HEK293 (cell line): ENCODE data around the gene HSDL2.

Source experiments
- CTCF ChIA-PET: fragments of 350-600 bp; formaldehyde crosslinking; extraction: SDS; loops from one replicate; lab custom pipeline; 2021; ENCODE audit warnings: antibody characterized with exemption; lab: Yijun Ruan, JAX
- POLR2A ChIA-PET: fragments of 300-600 bp; formaldehyde crosslinking; extraction: SDS; loops from one replicate; lab custom pipeline; 2020; ENCODE audit warnings: antibody characterized with exemption, inconsistent platforms; lab: Yijun Ruan, JAX
- H3K27ac ChIP-seq: fragments of 200-500 bp; sonication (Bioruptor generic); 2 replicates; pipeline ENCODE4 v1.5.1; 2014; ENCODE audit warnings: low read depth, low read length, control low read depth, inconsistent platforms; ENCODE audit errors: extremely low read depth
- H3K36me3 ChIP-seq, 2 experiments: fragments of 200-500 bp in 1 of 2; sonication (Bioruptor generic) in 1 of 2; 1 replicate in 1 of 2; 2 replicates in 1 of 2; pipeline ENCODE4 v1.5.1; 2014 to 2017; ENCODE audit warnings: inconsistent platforms in 2 of 2, low read length in 2 of 2; ENCODE audit not compliant: control insufficient read depth in 2 of 2, insufficient read depth in 1 of 2
- H3K4me1 ChIP-seq: fragments of 200-500 bp; sonication (Bioruptor generic); 2 replicates; pipeline ENCODE4 v1.5.1; 2014; ENCODE audit warnings: mild to moderate bottlenecking, low read length, inconsistent platforms; ENCODE audit not compliant: control insufficient read depth, insufficient read depth
- H3K4me3 ChIP-seq: 2 replicates; pipeline ENCODE4 v1.5.1; 2011; ENCODE audit warnings: low read depth, mild to moderate bottlenecking, control low read depth, low read length, moderate library complexity
- H3K9me3 ChIP-seq: fragments of 200-500 bp; sonication (Bioruptor generic); 2 replicates; pipeline ENCODE4 v1.5.1; 2014; ENCODE audit warnings: low read depth, low read length, inconsistent platforms; ENCODE audit not compliant: control insufficient read depth, insufficient read depth
- ATF2 ChIP-seq: fragments of 450-650 bp; formaldehyde crosslinking; IDR thresholded peaks from 2 replicates; pipeline ENCODE4 v1.5.1; 2016; ENCODE audit warnings: missing biosample characterization, missing genetic modification characterization, low read depth
- BCL11B ChIP-seq: fragments of 450-650 bp; formaldehyde crosslinking; IDR thresholded peaks from 2 replicates; pipeline ENCODE4 v1.5.1; 2016; ENCODE audit warnings: low read depth, missing biosample characterization, missing genetic modification characterization
- FEZF1 ChIP-seq: fragments of 450-650 bp; formaldehyde crosslinking; IDR thresholded peaks from 2 replicates; pipeline ENCODE4 v1.5.1; 2016; ENCODE audit warnings: missing biosample characterization, missing genetic modification characterization
- HOXD13 ChIP-seq: sonication (generic); formaldehyde crosslinking; IDR thresholded peaks from 2 replicates; pipeline ENCODE4 v1.8.0; 2022; ENCODE audit warnings: missing genetic modification reagents, borderline replicate concordance
- SETDB1 ChIP-seq: IDR thresholded peaks from one replicate; pipeline ENCODE4 v1.6.1; 2017; ENCODE audit warnings: mild to moderate bottlenecking, low read length, moderate library complexity, mixed read lengths; ENCODE audit not compliant: insufficient read length
- TRIM28 ChIP-seq: IDR thresholded peaks from 2 replicates; pipeline ENCODE4 v1.6.1; 2011; ENCODE audit warnings: low read length, control low read depth, borderline replicate concordance
- WT1 ChIP-seq: fragments of 450-650 bp; formaldehyde crosslinking; IDR thresholded peaks from 2 replicates; pipeline ENCODE4 v1.5.1; 2016; ENCODE audit warnings: missing biosample characterization, missing genetic modification characterization
- ZBTB44 ChIP-seq: fragments of 450-650 bp; IDR thresholded peaks from 2 replicates; pipeline ENCODE4 v1.5.1; 2018; ENCODE audit warnings: missing biosample characterization, mild to moderate bottlenecking, missing genetic modification characterization
- ZEB2 ChIP-seq: fragments of 450-650 bp; formaldehyde crosslinking; IDR thresholded peaks from 2 replicates; pipeline ENCODE4 v1.5.1; 2016; ENCODE audit warnings: missing biosample characterization, missing genetic modification characterization
- ZFP37 ChIP-seq: fragments of 450-650 bp; formaldehyde crosslinking; IDR thresholded peaks from 2 replicates; pipeline ENCODE4 v1.5.1; 2016; ENCODE audit warnings: missing biosample characterization, missing genetic modification characterization
- ZNF114 ChIP-seq: fragments of 450-650 bp; formaldehyde crosslinking; IDR thresholded peaks from 2 replicates; pipeline ENCODE4 v1.5.0; 2017; ENCODE audit warnings: missing biosample characterization, missing genetic modification characterization
- ZNF521 ChIP-seq: fragments of 450-650 bp; formaldehyde crosslinking; IDR thresholded peaks from 2 replicates; pipeline ENCODE4 v1.5.1; 2017; ENCODE audit warnings: missing biosample characterization, mild to moderate bottlenecking, missing genetic modification characterization
- ZNF555 ChIP-seq: fragments of 450-650 bp; formaldehyde crosslinking; conservative IDR thresholded peaks from 2 replicates; pipeline ENCODE4 v1.5.1; 2017; ENCODE audit warnings: missing biosample characterization, mild to moderate bottlenecking, missing genetic modification characterization, inconsistent platforms
- ZNF558 ChIP-seq: fragments of 450-650 bp; formaldehyde crosslinking; IDR thresholded peaks from 2 replicates; pipeline ENCODE4 v1.5.1; 2016; ENCODE audit warnings: missing biosample characterization, missing genetic modification characterization
- ZNF585B ChIP-seq: fragments of 450-650 bp; formaldehyde crosslinking; IDR thresholded peaks from 2 replicates; pipeline ENCODE4 v1.5.1; 2016; ENCODE audit warnings: missing biosample characterization, missing genetic modification characterization
- ZNF610 ChIP-seq: fragments of 450-650 bp; formaldehyde crosslinking; IDR thresholded peaks from 2 replicates; pipeline ENCODE4 v1.5.1; 2016; ENCODE audit warnings: missing biosample characterization, missing genetic modification characterization, borderline replicate concordance
- ZNF626 ChIP-seq: fragments of 450-650 bp; sonication (Bioruptor Pico); formaldehyde crosslinking; IDR thresholded peaks from 2 replicates; pipeline ENCODE4 v1.5.1; 2018; ENCODE audit warnings: missing biosample characterization, missing genetic modification characterization, inconsistent platforms
- ZNF664 ChIP-seq: fragments of 450-650 bp; formaldehyde crosslinking; IDR thresholded peaks from 2 replicates; pipeline ENCODE4 v1.5.1; 2016; ENCODE audit warnings: missing biosample characterization, missing genetic modification characterization
- ZNF692 ChIP-seq: fragments of 450-650 bp; formaldehyde crosslinking; IDR thresholded peaks from 2 replicates; pipeline ENCODE4 v1.5.1; 2016; ENCODE audit warnings: missing biosample characterization, missing genetic modification characterization
- ZNF76 ChIP-seq: fragments of 450-650 bp; formaldehyde crosslinking; IDR thresholded peaks from 2 replicates; pipeline ENCODE4; 2016; ENCODE audit warnings: low read depth, missing biosample characterization, missing genetic modification characterization, borderline replicate concordance
- ZNF791 ChIP-seq: fragments of 450-650 bp; formaldehyde crosslinking; IDR thresholded peaks from 2 replicates; pipeline ENCODE4 v1.5.1; 2016; ENCODE audit warnings: missing biosample characterization, missing genetic modification characterization

HSDL2 gene

GRCh38 chr9:112366591-112366990, 13.3 kb upstream of the HSDL2 start:
- Histone ChIP-seq H3K27ac (no peak overlapping the region), H3K4me1 (no peaks in the 10 kb centered on the region), H3K9me3 (no peaks in the 10 kb centered on the region), H3K4me3 (no peak overlapping the region), H3K36me3 (no peaks in the 10 kb centered on the region)
- POLR2A ChIA-PET: interaction anchor here (1.0 to 1.9 kb wide), 2 partner anchors 12 to 293 kb away, joined by 3 to 12 read pairs; partner anchors contain the start of gene HSDL2
- CTCF ChIA-PET: interaction anchor here (0.6 to 2.0 kb wide), 6 partner anchors 13 to 1190 kb away, joined by 3 to 10 read pairs (median 4); partner anchors contain the start of gene INIP
- TF ChIP-seq ZNF585B (0 out of 2 replicates have a peak, but pooled peaks have one; percentile 2), ZNF610 (no peak), ZFP37 (tag by site-specific recombination) (no peak), WT1 (tag by site-specific recombination) (no peak)

GRCh38 chr9:112367465-112367864, 12.4 kb upstream of the HSDL2 start:
- Histone ChIP-seq H3K27ac (no peak overlapping the region), H3K9me3 (no peaks in the 10 kb centered on the region), H3K4me3 (no peak overlapping the region), H3K36me3 (no peaks in the 10 kb centered on the region), H3K4me1 (no peaks in the 10 kb centered on the region)
- CTCF ChIA-PET: interaction anchor here (0.6 to 2.0 kb wide), 2 partner anchors 255 to 267 kb away, joined by 3 to 10 read pairs; no protein-coding TSS in a partner anchor
- TF ChIP-seq ZNF521 (tag by site-specific recombination) (no peak), ZFP37 (tag by site-specific recombination) (no peak), HOXD13 (CRISPR knock-in tag) (no peak), ZNF664 (tag by site-specific recombination) (no peak), WT1 (tag by site-specific recombination) (no peak), ZNF626 (tag by site-specific recombination) (no peak), ZEB2 (no peak), ZNF791 (peak; percentile 92), ZNF558 (tag by site-specific recombination) (no peak), ZNF76 (tag by site-specific recombination) (no peak), ZNF692 (tag by site-specific recombination) (no peak), BCL11B (tag by site-specific recombination) (no peak), TRIM28 (peak; percentile 66; the same call in 1 of the 2 replicates), FEZF1 (tag by site-specific recombination) (no peak), SETDB1 (peak; percentile 71), ATF2 (tag by site-specific recombination) (no peak), ZNF114 (no peak), ZBTB44 (tag by site-specific recombination) (no peak), ZNF555 (tag by site-specific recombination) (no peak)
- POLR2A ChIA-PET: interaction anchor here (1.0 to 1.9 kb wide), 2 partner anchors 11 to 292 kb away, joined by 3 to 12 read pairs; partner anchors contain the start of gene HSDL2
